OCI-LY3 (cell line): ENCODE measurements around the gene ZSCAN22.

Experiments
- EZH2phosphoT487 ChIP-seq: fragments of 200-600 bp; shearing (Covaris generic); IDR thresholded peaks from 2 replicates; pipeline ENCODE4 v1.6.1; 2018; ENCODE audit warnings: antibody characterized with exemption, mixed run types, low read depth
- TF ChIP-seq, protein P1 (sequence below): fragments of 200-600, 300-600 bp; sonication (generic); IDR thresholded peaks from 2 replicates; pipeline ENCODE4 v1.5.1; 2014; ENCODE audit warnings: antibody characterized with exemption, low read length, low read depth

DNA sequence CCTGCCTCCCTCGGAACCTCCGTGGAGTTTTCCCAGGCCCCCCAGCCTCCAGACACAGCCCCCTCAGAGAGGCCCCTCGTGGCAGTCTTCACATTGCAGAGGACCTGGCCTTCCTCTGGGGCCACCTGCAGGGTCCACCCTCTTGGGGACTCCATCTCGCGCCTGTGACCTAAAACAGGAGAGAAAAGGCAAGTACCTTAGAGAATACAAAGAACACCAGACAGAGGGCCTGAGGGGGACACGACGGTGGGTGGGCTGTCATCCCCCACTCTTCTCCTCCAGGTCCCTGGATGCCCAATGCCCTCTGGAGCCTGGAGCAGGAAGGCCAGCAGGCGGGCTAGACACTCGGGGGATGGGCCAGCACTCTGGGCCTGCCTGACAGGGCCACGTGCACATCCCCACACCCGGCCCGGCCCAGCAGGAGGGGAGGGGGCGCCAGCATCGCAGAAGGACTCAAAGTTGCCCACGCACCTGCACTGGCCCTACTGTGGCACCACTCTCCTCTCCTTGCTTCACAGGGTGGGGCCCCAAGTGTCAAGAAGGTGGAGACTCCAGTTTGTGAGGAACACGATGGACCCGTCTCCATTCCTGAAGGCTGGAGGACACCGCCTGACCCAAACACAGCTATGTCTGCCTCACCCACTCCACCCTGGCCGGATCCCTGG lies 30.8 kb downstream of the ZSCAN22 start:
- TF ChIP-seq, protein P1, sequence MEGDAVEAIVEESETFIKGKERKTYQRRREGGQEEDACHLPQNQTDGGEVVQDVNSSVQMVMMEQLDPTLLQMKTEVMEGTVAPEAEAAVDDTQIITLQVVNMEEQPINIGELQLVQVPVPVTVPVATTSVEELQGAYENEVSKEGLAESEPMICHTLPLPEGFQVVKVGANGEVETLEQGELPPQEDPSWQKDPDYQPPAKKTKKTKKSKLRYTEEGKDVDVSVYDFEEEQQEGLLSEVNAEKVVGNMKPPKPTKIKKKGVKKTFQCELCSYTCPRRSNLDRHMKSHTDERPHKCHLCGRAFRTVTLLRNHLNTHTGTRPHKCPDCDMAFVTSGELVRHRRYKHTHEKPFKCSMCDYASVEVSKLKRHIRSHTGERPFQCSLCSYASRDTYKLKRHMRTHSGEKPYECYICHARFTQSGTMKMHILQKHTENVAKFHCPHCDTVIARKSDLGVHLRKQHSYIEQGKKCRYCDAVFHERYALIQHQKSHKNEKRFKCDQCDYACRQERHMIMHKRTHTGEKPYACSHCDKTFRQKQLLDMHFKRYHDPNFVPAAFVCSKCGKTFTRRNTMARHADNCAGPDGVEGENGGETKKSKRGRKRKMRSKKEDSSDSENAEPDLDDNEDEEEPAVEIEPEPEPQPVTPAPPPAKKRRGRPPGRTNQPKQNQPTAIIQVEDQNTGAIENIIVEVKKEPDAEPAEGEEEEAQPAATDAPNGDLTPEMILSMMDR = no peak
- TF ChIP-seq EZH2phosphoT487 = no peak
